HepG2 (cell line): ENCODE measurements around the gene KIAA1614. TPM values are rescaled to one million over a fixed set of nuclear protein-coding genes. Genes with fewer than 3 reads are reported as not detected.

Experiments used
- ATAC-seq: fragments of 200-7000 bp; cut with Tn5 transposase; 3 replicates; pipeline ENCODE4 v1.9.1; 2020; ENCODE audit warnings: mild to moderate bottlenecking, moderate library complexity
- BruUV-seq: library from RNA; stranded (reverse); fragments of 400-500 nt; replicated peaks from 2 replicates; lab custom pipeline; 2021; lab: Mats Ljungman, UMichigan
- CTCF ChIA-PET: fragments of 300-600 bp; formaldehyde crosslinking; extraction: SDS; loops from one replicate; lab custom pipeline; 2021; ENCODE audit warnings: low total read pairs, inconsistent platforms, low intra/inter-chr PET ratio; lab: Yijun Ruan, JAX
- POLR2A ChIA-PET: fragments of 350-600 bp; sonication (Branson Sonifier 250); formaldehyde crosslinking; loops from one replicate; lab custom pipeline; 2020; ENCODE audit warnings: antibody characterized with exemption, inconsistent platforms; lab: Yijun Ruan, JAX
- DNase-seq: peaks from one replicate; pipeline ENCODE4 v3.0.0-alpha.2; 2015; ENCODE audit warnings: low spot score
- FAIRE-seq: peaks from 3 replicates; lab custom pipeline; 2011; peaks lifted over from hg19 to GRCh38; lab: Jason Lieb, UNC
- H2AFZ ChIP-seq: one replicate; pipeline ENCODE4 v1.6.1; 2011; ENCODE audit warnings: low read length, inconsistent platforms
- H3K27ac ChIP-seq: fragments of 300-600 bp; 3 replicates; pipeline ENCODE4 v1.8.0; 2011; ENCODE audit warnings: mixed run types, mild to moderate bottlenecking, mixed read lengths, low read length, inconsistent platforms; ENCODE audit not compliant: insufficient read depth; ENCODE audit errors: extremely low read length
- H3K27me3 ChIP-seq, 2 experiments: fragments of 200-600 bp in 1 of 2; 2 replicates in 1 of 2; 3 replicates in 1 of 2; pipeline versions ENCODE4 v1.6.0 to v1.8.0; 2011; ENCODE audit warnings: low read length in 2 of 2, mild to moderate bottlenecking in 2 of 2, moderate library complexity in 2 of 2, inconsistent platforms in 1 of 2; ENCODE audit not compliant: insufficient read depth in 2 of 2, control insufficient read depth in 1 of 2
- H3K36me3 ChIP-seq, 2 experiments: fragments of 200-600 bp in 1 of 2; replicated peaks in 1 of 2; 2 replicates in 1 of 2; 3 replicates in 1 of 2; pipeline versions ENCODE4 v1.5.1 to v1.8.0; 2011; ENCODE audit warnings: low read length in 2 of 2, inconsistent platforms in 1 of 2; ENCODE audit not compliant: insufficient read depth in 2 of 2, control insufficient read depth in 1 of 2
- H3K4me1 ChIP-seq: 2 replicates; pipeline ENCODE4 v1.5.1; 2012; ENCODE audit warnings: low read length, inconsistent platforms; ENCODE audit not compliant: insufficient read depth
- H3K4me2 ChIP-seq: 2 replicates; pipeline ENCODE4 v1.6.0; 2011; ENCODE audit warnings: low read depth, low read length, inconsistent platforms
- H3K4me3 ChIP-seq, 3 experiments: fragments of 200-600 bp in 1 of 3; sonication (generic), shearing (Covaris generic) in 1 of 3; replicated peaks in 1 of 3; 2 replicates each; pipeline ENCODE4 v1.5.1; 2011 to 2016; ENCODE audit warnings: low read length in 3 of 3, inconsistent platforms in 2 of 3, low read depth in 2 of 3, mild to moderate bottlenecking in 2 of 3, control low read depth in 1 of 3, mixed read lengths in 1 of 3; ENCODE audit not compliant: insufficient read depth in 1 of 3
- H3K79me2 ChIP-seq: one replicate; pipeline ENCODE4 v1.6.1; 2011; ENCODE audit warnings: low read length, inconsistent platforms; ENCODE audit not compliant: insufficient read depth
- H3K9ac ChIP-seq: 2 replicates; pipeline ENCODE4 v1.6.0; 2011; ENCODE audit warnings: mild to moderate bottlenecking, low read depth, low read length, inconsistent platforms; ENCODE audit not compliant: insufficient read depth
- H3K9me3 ChIP-seq: 2 replicates; pipeline ENCODE4 v1.5.1; 2012; ENCODE audit warnings: mild to moderate bottlenecking, low read length
- H4K20me1 ChIP-seq: 2 replicates; pipeline ENCODE4 v1.6.0; 2011; ENCODE audit warnings: inconsistent platforms, mild to moderate bottlenecking, low read length, moderate library complexity; ENCODE audit not compliant: insufficient read depth
- AGO1 ChIP-seq: fragments of 200-400 bp; formaldehyde crosslinking; IDR thresholded peaks from 2 replicates; pipeline ENCODE4 v1.6.1; 2017; ENCODE audit warnings: mild to moderate bottlenecking, low read depth, low read length, moderate library complexity; ENCODE audit not compliant: poor library complexity, severe bottlenecking
- FOXJ3 ChIP-seq: sonication (generic); formaldehyde crosslinking; IDR thresholded peaks from 2 replicates; pipeline ENCODE4 v1.4.0; 2020; ENCODE audit warnings: missing genetic modification reagents, mild to moderate bottlenecking, borderline replicate concordance
- KAT2B ChIP-seq: fragments of 150-350 bp; IDR thresholded peaks from 2 replicates; pipeline ENCODE4 v1.6.1; 2014; ENCODE audit warnings: low read depth, low read length, borderline replicate concordance
- NFIC ChIP-seq: IDR thresholded peaks from 2 replicates; pipeline ENCODE4 v1.6.1; 2012; ENCODE audit warnings: mild to moderate bottlenecking, low read length, inconsistent platforms
- SIX1 ChIP-seq: sonication (generic); formaldehyde crosslinking; IDR thresholded peaks from 2 replicates; pipeline ENCODE4 v1.4.0; 2020; ENCODE audit warnings: missing genetic modification reagents, borderline replicate concordance
- SIX4 ChIP-seq: sonication (generic); formaldehyde crosslinking; IDR thresholded peaks from 2 replicates; pipeline ENCODE4 v1.4.0; 2020; ENCODE audit warnings: missing genetic modification reagents
- ZBTB1 ChIP-seq: sonication (generic); formaldehyde crosslinking; IDR thresholded peaks from 2 replicates; pipeline ENCODE4 v1.4.0; 2020; ENCODE audit warnings: missing genetic modification reagents, borderline replicate concordance
- ZBTB20 ChIP-seq: sonication (generic); formaldehyde crosslinking; IDR thresholded peaks from 2 replicates; pipeline ENCODE4 v1.8.1; 2023; ENCODE audit warnings: missing genetic modification reagents, low read depth, mild to moderate bottlenecking, borderline replicate concordance
- ZKSCAN5 ChIP-seq: sonication (generic); formaldehyde crosslinking; IDR thresholded peaks from 2 replicates; pipeline ENCODE4 v1.5.1; 2020; ENCODE audit warnings: mild to moderate bottlenecking, missing genetic modification reagents
- ZNF274 ChIP-seq: sonication (generic); formaldehyde crosslinking; IDR thresholded peaks from 2 replicates; pipeline ENCODE4 v1.5.1; 2020; ENCODE audit warnings: mild to moderate bottlenecking, missing genetic modification reagents
- ZSCAN31 ChIP-seq: sonication (generic); formaldehyde crosslinking; IDR thresholded peaks from 2 replicates; pipeline ENCODE4 v1.5.0; 2020; ENCODE audit warnings: low read depth, mild to moderate bottlenecking, missing genetic modification reagents
- WGBS: methylation state at CpG from one replicate; pipeline ENCODE4 v1.1.6; 2017; ENCODE audit warnings: low lambda C conversion rate; 5-methylcytosine and 5-hydroxymethylcytosine counted together
- in situ Hi-C: cut with HindIII; loops from 2 replicates; pipeline ENCODE4 v1.10.0; 2017; ENCODE audit warnings: low pct_unique_long_range_greater_than_20kb; ENCODE audit not compliant: extremely low pct_ligation_motif_present
- intact Hi-C: fragments of 100-400 bp; cut with micrococcal nuclease; formaldehyde crosslinking; loops from one replicate; pipeline ENCODE4 v1.10.0; 2022; ENCODE audit not compliant: unreplicated experiment
- polyA plus RNA-seq, 8 experiments: library from polyadenylated mRNA; depleted of rRNA in 3 of 8; stranded (reverse) in 7 of 8; unstranded in 1 of 8; fragments of >200 nt; fragmentation: Illumina TruSeq in 4 of 8; extraction: Trizol in 4 of 8; gene quantifications; 2 replicates each; pipeline versions ENCODE4 v1.2.1 to v1.2.3, GENCODE V29; 2011 to 2016; ENCODE audit warnings: low read depth in 4 of 8, missing spikeins in 1 of 8, mixed read lengths in 1 of 8; ENCODE audit not compliant: insufficient read depth in 1 of 8
- total RNA-seq, 5 experiments: library from RNA; depleted of rRNA; stranded (reverse); fragments of >200 nt; fragmentation: Illumina TruSeq; extraction: Trizol; gene quantifications; 2 replicates each; pipeline ENCODE4 v1.2.3, GENCODE V29; 2016; ENCODE audit warnings: low read depth in 1 of 5
- TF ChIP-seq, protein P1 (sequence below): sonication (generic); formaldehyde crosslinking; IDR thresholded peaks from 2 replicates; pipeline ENCODE4 v1.5.0; 2020; ENCODE audit warnings: missing genetic modification reagents

KIAA1614 gene
- total and polyA plus RNA-seq, 2 of the 13 experiments (the other 11 are each of a cell fraction or from before 2014, with no cell fraction given): 0.15 to 0.77 TPM

- ChIA-PET CTCF (no interaction called here), POLR2A (no interaction called here)
- no peak overlapping the region for H3K9ac ChIP-seq
- H2AFZ ChIP-seq: no peak overlapping the region
- no peaks in the 10 kb centered on the region for H4K20me1 ChIP-seq
- ATAC-seq (no peak), DNase-seq (no peak), FAIRE-seq (no peak)
- peaks cover 1 to 7% of the 10 kb centered on the region in 2 experiments; a peak in 1 of 5 replicates for H3K36me3 ChIP-seq
- intact Hi-C loops (no loop called here), in situ Hi-C loops (no loop called here)
- H3K4me1 ChIP-seq: peaks cover 16% of the 10 kb centered on the region
- H3K9me3 ChIP-seq: no peaks in the 10 kb centered on the region
- 96% methylated on average over 4 of the region's 12 CpGs for WGBS
- BruUV-seq: no TSS peak
- H3K27ac ChIP-seq: no peak overlapping the region
- no peaks in the 10 kb centered on the region for H3K27me3 ChIP-seq
- H3K4me3 ChIP-seq: no peak overlapping the region
- no peak overlapping the region for H3K4me2 ChIP-seq
- no peaks in the 10 kb centered on the region for H3K79me2 ChIP-seq
- TF ChIP-seq ZKSCAN5 (no peak), ZSCAN31 (CRISPR knock-in tag) (no peak), AGO1 (no peak), SIX1 (no peak), NFIC (no peak), ZBTB1 (no peak), KAT2B (no peak), ZBTB20 (CRISPR knock-in tag) (no peak), FOXJ3 (CRISPR knock-in tag) (no peak), ZNF274 (no peak), SIX4 (CRISPR knock-in tag) (no peak)
- TF ChIP-seq, protein P1, sequence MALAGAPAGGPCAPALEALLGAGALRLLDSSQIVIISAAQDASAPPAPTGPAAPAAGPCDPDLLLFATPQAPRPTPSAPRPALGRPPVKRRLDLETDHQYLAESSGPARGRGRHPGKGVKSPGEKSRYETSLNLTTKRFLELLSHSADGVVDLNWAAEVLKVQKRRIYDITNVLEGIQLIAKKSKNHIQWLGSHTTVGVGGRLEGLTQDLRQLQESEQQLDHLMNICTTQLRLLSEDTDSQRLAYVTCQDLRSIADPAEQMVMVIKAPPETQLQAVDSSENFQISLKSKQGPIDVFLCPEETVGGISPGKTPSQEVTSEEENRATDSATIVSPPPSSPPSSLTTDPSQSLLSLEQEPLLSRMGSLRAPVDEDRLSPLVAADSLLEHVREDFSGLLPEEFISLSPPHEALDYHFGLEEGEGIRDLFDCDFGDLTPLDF: no peak
Measured at GRCh38 chr1:180950321-180950720, 37.6 kb downstream of the KIAA1614 start.
